ENCODE results near the gene PLEKHH2.

The PLEKHH2 gene

DNA sequence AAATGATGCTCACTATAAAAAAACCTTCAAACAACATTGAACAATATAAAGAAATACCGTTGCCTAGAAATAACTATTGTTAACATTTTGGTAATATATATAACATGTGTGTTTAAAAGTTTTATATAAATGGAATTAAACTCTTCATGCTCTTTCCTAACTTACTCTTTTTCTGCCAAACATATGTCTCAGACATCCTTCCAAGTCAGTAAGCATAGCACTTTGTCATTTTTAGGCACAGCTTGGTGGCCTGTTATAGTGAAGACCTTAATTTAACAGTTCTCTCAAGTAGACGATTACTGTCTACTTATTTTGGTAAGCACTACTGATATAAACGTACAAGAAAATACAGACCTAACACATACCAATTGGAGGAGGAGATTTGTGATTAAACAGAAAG lies 177.7 kb downstream of the PLEKHH2 start:
- DNase-seq, result no peak
